Body of pancreas (tissue), 4 donors: ENCODE data around the gene CA9. TPM values are rescaled to one million over a fixed set of nuclear protein-coding genes. Genes with fewer than 3 reads are reported as not detected.
A peak's percentile ranks its signal among the peaks of the same experiment; 100 is the strongest.

Experiments
- ATAC-seq: fragments of 150-250 bp; one replicate; pipeline ENCODE4 v1.9.1; 2016
- DNase-seq, 4 donors: peaks; one replicate each; pipeline ENCODE4 v3.0.0-alpha.2; 2019
- H3K27ac ChIP-seq, 4 donors: fragments of 200-600 bp; sonication (generic); 1 replicate in 3 of 4; 2 replicates in 1 of 4; pipeline versions ENCODE4 v1.5.1 to v1.6.1; 2016 to 2019; ENCODE audit warnings: mild to moderate bottlenecking in 1 of 4, mixed read lengths in 1 of 4, moderate library complexity in 1 of 4
- H3K27me3 ChIP-seq, 2 donors: fragments of 200-600 bp; sonication (generic); one replicate each; pipeline ENCODE4 v1.6.0; 2016; ENCODE audit warnings: mild to moderate bottlenecking in 1 of 2
- H3K36me3 ChIP-seq, 2 donors: fragments of 200-600 bp; sonication (generic); replicated peaks in 1 of 2; 2 replicates each; pipeline ENCODE4 v1.5.1; 2016; ENCODE audit warnings: low read depth in 2 of 2; ENCODE audit not compliant: insufficient read depth in 1 of 2
- H3K4me1 ChIP-seq: fragments of 200-600 bp; sonication (generic); one replicate; pipeline ENCODE4 v1.6.0; 2016
- H3K4me3 ChIP-seq, 2 donors: fragments of 200-600 bp; sonication (generic); 1 replicate in 1 of 2; 2 replicates in 1 of 2; pipeline ENCODE4 v1.5.1; 2016 to 2019
- H3K9me3 ChIP-seq, 3 donors: fragments of 200-600 bp; sonication (generic); 1 replicate in 2 of 3; 2 replicates in 1 of 3; pipeline ENCODE4 v1.5.1; 2016
- POLR2A ChIP-seq, 3 donors: fragments of 450-650 bp; IDR thresholded peaks; one replicate each; pipeline ENCODE4 v1.6.1; 2016; ENCODE audit warnings: antibody characterized with exemption in 3 of 3, mild to moderate bottlenecking in 2 of 3
- WGBS, 2 donors: methylation state at CpG; one replicate each; pipeline ENCODE4 v1.1.5; 2017; 5-methylcytosine and 5-hydroxymethylcytosine counted together
- intact Hi-C: fragments of 100-400 bp; cut with DNase I; formaldehyde crosslinking; loops from one replicate; pipeline ENCODE4 v1.15.1; 2023
- total RNA-seq, 2 donors: library from RNA; depleted of rRNA; stranded (reverse); fragments of >200 nt; gene quantifications; one replicate each; pipeline ENCODE4 v1.1.0, GENCODE V29; 2016
- TF ChIP-seq, protein P1 (sequence below), 7 experiments: fragments of 450-650 bp in 4 of 7; fragments of 200-600 bp in 3 of 7; sonication (generic) in 3 of 7; IDR thresholded peaks; one replicate each; pipeline ENCODE4 v1.5.1; 2016 to 2019; ENCODE audit warnings: antibody characterized with exemption in 7 of 7

CA9 gene
- total RNA-seq, 2 donors from 2014 or later, result 2.6 to 21.8 TPM

DNA sequence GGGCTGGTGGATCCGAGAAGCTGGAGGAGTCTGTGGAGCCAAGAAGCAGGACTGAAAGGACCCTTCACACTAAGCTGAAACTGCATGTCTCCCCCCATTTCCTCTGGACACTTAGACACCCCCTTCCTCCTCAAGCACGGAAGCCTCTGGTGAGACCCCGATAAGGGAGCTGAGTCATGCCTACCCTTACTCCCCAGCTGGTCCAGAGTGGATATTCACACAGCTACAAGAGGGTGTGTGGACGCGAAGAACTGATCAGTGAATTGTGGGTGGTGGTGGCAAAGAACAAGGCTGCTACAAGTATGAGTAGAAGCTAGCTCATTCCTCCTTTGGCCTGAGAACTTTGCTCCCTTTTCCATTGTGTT is 53.9 kb downstream of the CA9 start:
- ATAC-seq (no peak), DNase-seq (no peak)
- no peaks in the 10 kb centered on the region for H3K27me3 ChIP-seq
- peak overlapping the region in 3 of 4 donors; percentile 17 to 53 (median 51) for H3K27ac ChIP-seq
- H3K36me3 ChIP-seq, result peaks cover 8 to 25% of the 10 kb centered on the region in 2 donors
- no peak for TF ChIP-seq POLR2A (IDR thresholded peaks at IDR 0.05)
- TF ChIP-seq, protein P1, sequence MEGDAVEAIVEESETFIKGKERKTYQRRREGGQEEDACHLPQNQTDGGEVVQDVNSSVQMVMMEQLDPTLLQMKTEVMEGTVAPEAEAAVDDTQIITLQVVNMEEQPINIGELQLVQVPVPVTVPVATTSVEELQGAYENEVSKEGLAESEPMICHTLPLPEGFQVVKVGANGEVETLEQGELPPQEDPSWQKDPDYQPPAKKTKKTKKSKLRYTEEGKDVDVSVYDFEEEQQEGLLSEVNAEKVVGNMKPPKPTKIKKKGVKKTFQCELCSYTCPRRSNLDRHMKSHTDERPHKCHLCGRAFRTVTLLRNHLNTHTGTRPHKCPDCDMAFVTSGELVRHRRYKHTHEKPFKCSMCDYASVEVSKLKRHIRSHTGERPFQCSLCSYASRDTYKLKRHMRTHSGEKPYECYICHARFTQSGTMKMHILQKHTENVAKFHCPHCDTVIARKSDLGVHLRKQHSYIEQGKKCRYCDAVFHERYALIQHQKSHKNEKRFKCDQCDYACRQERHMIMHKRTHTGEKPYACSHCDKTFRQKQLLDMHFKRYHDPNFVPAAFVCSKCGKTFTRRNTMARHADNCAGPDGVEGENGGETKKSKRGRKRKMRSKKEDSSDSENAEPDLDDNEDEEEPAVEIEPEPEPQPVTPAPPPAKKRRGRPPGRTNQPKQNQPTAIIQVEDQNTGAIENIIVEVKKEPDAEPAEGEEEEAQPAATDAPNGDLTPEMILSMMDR (IDR thresholded peaks at IDR 0.05), result no peak
- 42 to 65% methylated on average over 5 of the region's 5 CpGs for WGBS, 2 donors
- H3K9me3 ChIP-seq, result no peaks in the 10 kb centered on the region
- intact Hi-C loops, result no loop called here
- peaks cover 38% of the 10 kb centered on the region for H3K4me1 ChIP-seq
- no peak overlapping the region for H3K4me3 ChIP-seq

- Histone ChIP-seq H3K36me3 (peaks cover 8 to 21% of the 10 kb centered on the region in 2 donors), H3K27ac (peak overlapping the region in 3 of 4 donors; percentile 51 to 95 (median 63)), H3K27me3 (no peaks in the 10 kb centered on the region), H3K4me1 (peaks cover 42% of the 10 kb centered on the region), H3K4me3 (no peak overlapping the region), H3K9me3 (no peaks in the 10 kb centered on the region)
- intact Hi-C loops, result no loop called here
- TF ChIP-seq POLR2A (IDR thresholded peaks at IDR 0.05), result peak in 2 of 3 donors; percentile 49
- TF ChIP-seq, protein P1 (IDR thresholded peaks at IDR 0.05), result no peak
- peak; percentile 39 to 68 (median 51) for DNase-seq
- no peak for ATAC-seq
- WGBS, 2 donors, result 29 to 33% methylated on average over 10 of the region's 10 CpGs
Observed at GRCh38 chr9:35728041-35728971, 54.6 kb downstream of the CA9 start.

DNA sequence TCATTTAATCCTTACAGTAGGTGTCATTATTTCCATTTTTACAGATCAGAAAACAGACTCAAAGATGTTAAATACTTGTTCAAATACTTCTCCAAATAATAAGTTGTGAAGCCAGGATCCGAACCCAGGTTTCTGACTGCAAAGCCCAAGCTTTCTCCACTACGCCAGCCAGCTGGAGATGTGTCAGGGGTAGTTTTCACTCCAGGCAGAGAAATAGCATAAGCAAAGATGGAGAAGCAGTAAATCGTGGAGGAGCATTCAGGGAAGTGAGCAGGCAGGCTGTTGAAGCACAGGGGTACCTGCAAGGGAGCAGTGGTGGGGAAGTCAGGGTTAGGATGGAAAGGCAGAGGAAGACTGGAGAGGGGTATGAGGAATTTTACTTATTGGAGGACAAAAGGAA is 55.4 kb downstream of the CA9 start:
- Histone ChIP-seq H3K9me3 (no peaks in the 10 kb centered on the region), H3K36me3 (peaks cover 6 to 13% of the 10 kb centered on the region in 2 donors), H3K27me3 (no peaks in the 10 kb centered on the region), H3K27ac (peak overlapping the region in 2 of 4 donors; percentile 29 to 95), H3K4me1 (peaks cover 50% of the 10 kb centered on the region), H3K4me3 (no peak overlapping the region)
- no peak for TF ChIP-seq POLR2A (IDR thresholded peaks at IDR 0.05)
- TF ChIP-seq, protein P1 (IDR thresholded peaks at IDR 0.05), result no peak
- DNase-seq (no peak), ATAC-seq (no peak)
- 73 to 76% methylated on average over 3 of the region's 3 CpGs for WGBS, 2 donors
- intact Hi-C loops, result no loop called here

GRCh38 chr9:35729700-35730485 is 56.2 kb downstream of the CA9 start:
- H3K27me3 ChIP-seq, result no peaks in the 10 kb centered on the region
- H3K27ac ChIP-seq, result peak overlapping the region in 2 of 4 donors; percentile 91 to 95
- TF ChIP-seq, protein P1 (IDR thresholded peaks at IDR 0.05), result peak; percentile 21 to 71 (median 47)
- TF ChIP-seq POLR2A (IDR thresholded peaks at IDR 0.05), result no peak
- H3K4me3 ChIP-seq, result no peak overlapping the region
- WGBS, 2 donors, result 43 to 46% methylated on average over 6 of the region's 6 CpGs
- H3K36me3 ChIP-seq, result peaks cover 0 to 6% of the 10 kb centered on the region in 2 donors
- peaks cover 51% of the 10 kb centered on the region for H3K4me1 ChIP-seq
- no peak for ATAC-seq
- no peaks in the 10 kb centered on the region for H3K9me3 ChIP-seq
- intact Hi-C loops, result loop anchor here (5.0 kb wide), 1 partner anchor 78 kb away; the partner anchor contains the start of gene SIT1
- DNase-seq, result peak in 1 of 4 donors; percentile 69
